ENCODE data around the gene PLXND1.

Gene PLXND1

GRCh38 chr3:129543999-129544398 lies 62.5 kb downstream of the PLXND1 start:
- no peak for DNase-seq

GRCh38 chr3:129543156-129543790 lies 63.2 kb downstream of the PLXND1 start, which contains the start of gene H1-8:
H1-8 (plus strand) TSS chr3:129543175; CDS start chr3:129543219, 44 bp downstream.
- no peak for DNase-seq

GRCh38 chr3:129542747-129543146 lies 63.7 kb downstream of the PLXND1 start:
- no peak for DNase-seq

- no peak for DNase-seq
These were observed 65.5 kb downstream of the PLXND1 start for GRCh38 chr3:129540776-129541516.

- no peak for DNase-seq
These were observed 67.3 kb downstream of the PLXND1 start for GRCh38 chr3:129539206-129539605.

GRCh38 chr3:129536804-129537203 lies 69.7 kb downstream of the PLXND1 start:
- no peak for DNase-seq

- no peak for DNase-seq
These were observed 70.2 kb downstream of the PLXND1 start for GRCh38 chr3:129536374-129536667.

GRCh38 chr3:129535075-129535474 lies 71.4 kb downstream of the PLXND1 start:
- DNase-seq, result no peak

- no peak for DNase-seq
These were observed 71.9 kb downstream of the PLXND1 start for GRCh38 chr3:129534428-129535027.

GRCh38 chr3:129533406-129533805 lies 73.1 kb downstream of the PLXND1 start:
- DNase-seq, result no peak

GRCh38 chr3:129532261-129532660 lies 74.2 kb downstream of the PLXND1 start:
- no peak for DNase-seq

- DNase-seq, result no peak
These were observed 74.8 kb downstream of the PLXND1 start for GRCh38 chr3:129531699-129532098.

GRCh38 chr3:129530821-129531220 lies 75.7 kb downstream of the PLXND1 start:
- no peak for DNase-seq

GRCh38 chr3:129530251-129530791 lies 76.2 kb downstream of the PLXND1 start:
- DNase-seq, result no peak

- DNase-seq, result no peak
These were observed 76.9 kb downstream of the PLXND1 start for GRCh38 chr3:129529436-129530210.

GRCh38 chr3:129528589-129529100 lies 77.8 kb downstream of the PLXND1 start, which contains the start of gene RHO:
RHO (plus strand) TSS chr3:129528639; CDS start chr3:129528734, 95 bp downstream.
- no peak for DNase-seq

- no peak for DNase-seq
These were observed 79.2 kb downstream of the PLXND1 start for GRCh38 chr3:129527262-129527661.

- no peak for DNase-seq
These were observed 80.2 kb downstream of the PLXND1 start for GRCh38 chr3:129526121-129526900.

- no peak for DNase-seq
These were observed 81.0 kb downstream of the PLXND1 start for GRCh38 chr3:129525341-129525968.

- no peak for DNase-seq
These were observed 82.4 kb downstream of the PLXND1 start for GRCh38 chr3:129524081-129524480.

- no peak for DNase-seq
These were observed 83.5 kb downstream of the PLXND1 start for GRCh38 chr3:129522953-129523352.
